Thoracic aorta (tissue), 2 donors: ENCODE measurements around the gene SLC8A2. TPM values are rescaled to one million over a fixed set of nuclear protein-coding genes. Genes with fewer than 3 reads are reported as not detected.

Source experiments
- ATAC-seq: fragments of 150-250 bp; one replicate; pipeline ENCODE4 v1.8.0; 2017; ENCODE audit warnings: low read depth; ENCODE audit not compliant: insufficient number of reproducible peaks, low FRiP score
- DNase-seq: peaks from one replicate; pipeline ENCODE4 v3.0.0-alpha.2; 2020; ENCODE audit warnings: low spot score
- H3K27ac ChIP-seq, 2 donors: fragments of 200-600 bp; sonication (generic); 1 replicate in 1 of 2; 2 replicates in 1 of 2; pipeline ENCODE4 v1.5.1; 2016; ENCODE audit warnings: mild to moderate bottlenecking in 2 of 2, moderate library complexity in 2 of 2
- H3K27me3 ChIP-seq: fragments of 200-600 bp; sonication (generic); replicated peaks from 2 replicates; pipeline ENCODE4 v1.6.0; 2016; ENCODE audit warnings: mild to moderate bottlenecking; ENCODE audit not compliant: insufficient read depth
- H3K36me3 ChIP-seq: fragments of 200-600 bp; sonication (generic); one replicate; pipeline ENCODE4 v1.5.1; 2016
- H3K4me1 ChIP-seq, 2 donors: fragments of 200-600 bp; sonication (generic); 1 replicate in 1 of 2; 2 replicates in 1 of 2; pipeline versions ENCODE4 v1.5.1 to v1.6.0; 2016; ENCODE audit warnings: low read depth in 2 of 2, mild to moderate bottlenecking in 1 of 2; ENCODE audit not compliant: control insufficient read depth in 1 of 2
- H3K4me3 ChIP-seq: fragments of 200-600 bp; sonication (generic); 2 replicates; pipeline ENCODE4 v1.5.1; 2016; ENCODE audit warnings: mild to moderate bottlenecking
- H3K9me3 ChIP-seq: fragments of 200-600 bp; sonication (generic); 2 replicates; pipeline ENCODE4 v1.5.1; 2016
- CTCF ChIP-seq: fragments of 200-600 bp; sonication (generic); IDR thresholded peaks from one replicate; pipeline ENCODE4 v1.5.1; 2019; ENCODE audit warnings: antibody characterized with exemption
- total RNA-seq, 2 donors: library from RNA; depleted of rRNA; stranded (reverse); fragments of >200 nt; gene quantifications; one replicate each; pipeline versions ENCODE4 v1.1.0 to v1.2.3, GENCODE V29; 2016

SLC8A2 gene
- total RNA-seq, 2 donors from 2014 or later = 0.28 TPM; not detected in 1

GRCh38 chr19:47498561-47498960, 26.9 kb upstream of the SLC8A2 start:
- Histone ChIP-seq H3K27me3 (no peaks in the 10 kb centered on the region), H3K27ac (no peak overlapping the region), H3K4me3 (no peak overlapping the region), H3K36me3 (peaks cover 69% of the 10 kb centered on the region), H3K4me1 (no peaks in the 10 kb centered on the region), H3K9me3 (no peaks in the 10 kb centered on the region)
- no peak for TF ChIP-seq CTCF
- ATAC-seq (no peak), DNase-seq (no peak)

GRCh38 chr19:47497821-47498520, 26.3 kb upstream of the SLC8A2 start:
- ATAC-seq (no peak), DNase-seq (no peak)
- H3K27ac ChIP-seq = no peak overlapping the region
- no peaks in the 10 kb centered on the region for H3K27me3 ChIP-seq
- H3K4me3 ChIP-seq = no peak overlapping the region
- H3K36me3 ChIP-seq = peaks cover 67% of the 10 kb centered on the region
- no peaks in the 10 kb centered on the region for H3K9me3 ChIP-seq
- H3K4me1 ChIP-seq = no peaks in the 10 kb centered on the region
- TF ChIP-seq CTCF = no peak

GRCh38 chr19:47497050-47497766, 25.5 kb upstream of the SLC8A2 start:
- no peak for TF ChIP-seq CTCF
- Histone ChIP-seq H3K4me3 (no peak overlapping the region), H3K27ac (no peak overlapping the region), H3K27me3 (no peaks in the 10 kb centered on the region), H3K9me3 (no peaks in the 10 kb centered on the region), H3K36me3 (peaks cover 67% of the 10 kb centered on the region), H3K4me1 (no peaks in the 10 kb centered on the region)
- ATAC-seq (no peak), DNase-seq (no peak)

GRCh38 chr19:47495478-47496372, 24.0 kb upstream of the SLC8A2 start:
- Histone ChIP-seq H3K27me3 (no peaks in the 10 kb centered on the region), H3K27ac (no peak overlapping the region), H3K4me3 (no peak overlapping the region), H3K9me3 (no peaks in the 10 kb centered on the region), H3K36me3 (peaks cover 75% of the 10 kb centered on the region), H3K4me1 (no peaks in the 10 kb centered on the region)
- ATAC-seq (no peak), DNase-seq (no peak)
- no peak for TF ChIP-seq CTCF

- ATAC-seq = no peak
- no peaks in the 10 kb centered on the region for H3K4me1 ChIP-seq
- H3K27ac ChIP-seq = no peak overlapping the region
- H3K27me3 ChIP-seq = no peaks in the 10 kb centered on the region
- no peaks in the 10 kb centered on the region for H3K9me3 ChIP-seq
- H3K4me3 ChIP-seq = no peak overlapping the region
- H3K36me3 ChIP-seq = peaks cover 67% of the 10 kb centered on the region
- no peak for TF ChIP-seq CTCF
- DNase-seq = no peak
Measured at GRCh38 chr19:47494729-47495128, 23.0 kb upstream of the SLC8A2 start.
